Gastrocnemius medialis (tissue), 4 donors: ENCODE data around the gene ARHGAP27. TPM values are rescaled to one million over a fixed set of nuclear protein-coding genes. Genes with fewer than 3 reads are reported as not detected.
A peak's percentile ranks its signal among the peaks of the same experiment; 100 is the strongest.

ENCODE experiments used
- ATAC-seq, 2 donors: fragments of 150-250 bp; one replicate each; pipeline ENCODE4 v1.9.1; 2016
- DNase-seq, 2 donors: peaks; one replicate each; pipeline ENCODE4 v3.0.0-alpha.2; 2019
- H3K27ac ChIP-seq, 4 donors: fragments of 200-600 bp; sonication (generic); 1 replicate in 1 of 4; 2 replicates in 3 of 4; pipeline ENCODE4 v1.5.1; 2016 to 2018; ENCODE audit warnings: mild to moderate bottlenecking in 2 of 4, moderate library complexity in 1 of 4
- H3K27me3 ChIP-seq, 3 donors: fragments of 200-600 bp; sonication (generic) in 2 of 3; 1 replicate in 1 of 3; 2 replicates in 2 of 3; pipeline versions ENCODE4 v1.5.1 to v1.6.0; 2016 to 2019; ENCODE audit warnings: mild to moderate bottlenecking in 1 of 3, moderate library complexity in 1 of 3
- H3K36me3 ChIP-seq, 2 donors: fragments of 200-600 bp; sonication (generic) in 1 of 2; one replicate each; pipeline ENCODE4 v1.5.1; 2017 to 2018
- H3K4me1 ChIP-seq, 2 donors: fragments of 200-600 bp; sonication (generic) in 1 of 2; one replicate each; pipeline ENCODE4 v1.5.1; 2016 to 2017; ENCODE audit warnings: mild to moderate bottlenecking in 2 of 2
- H3K4me3 ChIP-seq, 4 donors: fragments of 200-600 bp; sonication (generic) in 3 of 4; 1 replicate in 1 of 4; 2 replicates in 3 of 4; pipeline ENCODE4 v1.5.1; 2016 to 2019; ENCODE audit warnings: mild to moderate bottlenecking in 2 of 4
- H3K9me3 ChIP-seq, 3 donors: fragments of 200-600 bp; sonication (generic) in 2 of 3; 1 replicate in 1 of 3; 2 replicates in 2 of 3; pipeline ENCODE4 v1.5.1; 2016 to 2019
- POLR2A ChIP-seq, 2 donors: fragments of 450-650 bp; IDR thresholded peaks; one replicate each; pipeline ENCODE4 v1.6.1; 2017; ENCODE audit warnings: antibody characterized with exemption in 2 of 2, mild to moderate bottlenecking in 2 of 2, moderate library complexity in 2 of 2
- in situ Hi-C, 4 donors: fragments of 200-750 bp; cut with MboI; loops; one replicate each; pipeline versions ENCODE4 v1.15.0 to v1.8.0; 2017; ENCODE audit warnings: low sequenced_read_pairs in 4 of 4
- intact Hi-C: fragments of 100-400 bp; cut with DNase I; formaldehyde crosslinking; loops from one replicate; pipeline ENCODE4 v1.15.1; 2023; ENCODE audit warnings: low total_unique reads
- total RNA-seq, 4 donors: library from RNA; depleted of rRNA; stranded (reverse); fragments of >200 nt; gene quantifications; one replicate each; pipeline versions ENCODE4 v1.1.0 to v1.2.3, GENCODE V29; 2016
- TF ChIP-seq, protein P1 (sequence below), 5 experiments: fragments of 450-650 bp in 3 of 5; fragments of 200-600 bp in 2 of 5; sonication (generic) in 2 of 5; IDR thresholded peaks in 4 of 5; conservative IDR thresholded peaks in 1 of 5; 1 replicate in 4 of 5; 2 replicates in 1 of 5; pipeline ENCODE4 v1.5.1; 2016 to 2019; ENCODE audit warnings: antibody characterized with exemption in 5 of 5, mild to moderate bottlenecking in 3 of 5, moderate library complexity in 3 of 5

ARHGAP27 gene
- total RNA-seq, 4 donors from 2014 or later: 4.2 to 6.0 (median 5.1) TPM

GRCh38 chr17:45406107-45406506, 26.6 kb downstream of the ARHGAP27 start:
- Histone ChIP-seq H3K36me3 (peaks cover 0 to 3% of the 10 kb centered on the region in 2 donors), H3K9me3 (no peaks in the 10 kb centered on the region), H3K27ac (no peak overlapping the region), H3K4me1 (peaks cover 0 to under 1% of the 10 kb centered on the region in 2 donors), H3K4me3 (no peak overlapping the region), H3K27me3 (peaks cover 0 to 9% (median 3%) of the 10 kb centered on the region in 3 donors)
- TF ChIP-seq, protein P1, sequence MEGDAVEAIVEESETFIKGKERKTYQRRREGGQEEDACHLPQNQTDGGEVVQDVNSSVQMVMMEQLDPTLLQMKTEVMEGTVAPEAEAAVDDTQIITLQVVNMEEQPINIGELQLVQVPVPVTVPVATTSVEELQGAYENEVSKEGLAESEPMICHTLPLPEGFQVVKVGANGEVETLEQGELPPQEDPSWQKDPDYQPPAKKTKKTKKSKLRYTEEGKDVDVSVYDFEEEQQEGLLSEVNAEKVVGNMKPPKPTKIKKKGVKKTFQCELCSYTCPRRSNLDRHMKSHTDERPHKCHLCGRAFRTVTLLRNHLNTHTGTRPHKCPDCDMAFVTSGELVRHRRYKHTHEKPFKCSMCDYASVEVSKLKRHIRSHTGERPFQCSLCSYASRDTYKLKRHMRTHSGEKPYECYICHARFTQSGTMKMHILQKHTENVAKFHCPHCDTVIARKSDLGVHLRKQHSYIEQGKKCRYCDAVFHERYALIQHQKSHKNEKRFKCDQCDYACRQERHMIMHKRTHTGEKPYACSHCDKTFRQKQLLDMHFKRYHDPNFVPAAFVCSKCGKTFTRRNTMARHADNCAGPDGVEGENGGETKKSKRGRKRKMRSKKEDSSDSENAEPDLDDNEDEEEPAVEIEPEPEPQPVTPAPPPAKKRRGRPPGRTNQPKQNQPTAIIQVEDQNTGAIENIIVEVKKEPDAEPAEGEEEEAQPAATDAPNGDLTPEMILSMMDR (IDR thresholded peaks at IDR 0.05 in 4 of 5, conservative IDR thresholded peaks at IDR 0.05 in 1 of 5): no peak
- no peak for TF ChIP-seq POLR2A (IDR thresholded peaks at IDR 0.05)
- DNase-seq (no peak), ATAC-seq (no peak)
- intact Hi-C loops (no loop called here), in situ Hi-C loops (loop anchor here in 1 of 4 donors (25.0 kb wide), 1 partner anchor 181 kb away; no protein-coding TSS in a partner anchor)

DNA sequence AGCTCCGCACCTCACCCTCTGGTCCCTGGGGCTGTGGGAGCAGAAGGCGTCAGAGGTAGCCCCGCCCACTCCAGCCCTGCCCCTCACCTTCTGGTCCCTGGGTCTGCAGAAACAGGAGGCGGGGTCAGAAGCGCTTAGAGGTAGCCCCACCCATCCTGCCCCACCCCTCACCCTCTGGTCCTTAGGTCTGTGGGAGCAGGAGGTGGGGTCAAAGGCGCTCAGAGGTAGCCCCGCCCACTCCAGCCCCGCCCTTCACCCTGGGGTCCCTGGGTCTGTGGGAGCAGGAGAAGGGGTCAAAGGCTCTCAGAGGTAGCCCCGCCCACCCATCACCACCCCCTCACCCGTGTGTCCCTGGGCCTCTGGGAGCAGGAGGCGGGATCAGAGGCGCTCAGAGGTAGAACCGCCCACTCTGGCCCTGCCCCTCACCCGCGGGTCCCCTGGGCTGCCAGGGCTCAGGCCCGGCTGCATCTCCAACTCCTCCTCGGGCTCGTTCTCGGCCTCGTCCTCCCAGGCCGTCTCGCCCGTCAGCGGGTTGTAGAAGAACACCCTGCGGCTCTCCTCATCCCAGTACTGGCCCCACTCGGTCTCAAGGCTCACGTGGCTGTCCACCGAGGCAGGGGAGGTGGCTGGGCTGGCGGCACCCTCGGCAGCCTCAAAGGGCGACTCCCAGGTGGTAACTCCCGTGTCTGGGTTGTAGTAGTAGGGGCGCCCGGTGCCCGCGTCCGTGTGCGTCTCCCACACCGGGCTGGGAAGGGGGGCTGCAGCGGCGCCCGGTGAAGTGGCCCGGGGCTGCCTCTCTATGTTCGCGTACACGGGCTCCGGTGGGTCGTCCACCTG, 27.2 kb downstream of the ARHGAP27 start:
- in situ Hi-C loops: loop anchor here in 1 of 4 donors (25.0 kb wide), 1 partner anchor 182 kb away; no protein-coding TSS in a partner anchor
- TF ChIP-seq POLR2A (IDR thresholded peaks at IDR 0.05): no peak
- no peak for DNase-seq
- Histone ChIP-seq H3K27me3 (peaks cover 0 to 9% (median 3%) of the 10 kb centered on the region in 3 donors), H3K27ac (no peak overlapping the region), H3K4me1 (no peaks in the 10 kb centered on the region), H3K4me3 (peak overlapping the region in 2 of 4 donors; percentile 33 to 40), H3K9me3 (no peaks in the 10 kb centered on the region), H3K36me3 (peaks cover 0 to 3% of the 10 kb centered on the region in 2 donors)
- ATAC-seq: no peak
- intact Hi-C loops: no loop called here

DNA sequence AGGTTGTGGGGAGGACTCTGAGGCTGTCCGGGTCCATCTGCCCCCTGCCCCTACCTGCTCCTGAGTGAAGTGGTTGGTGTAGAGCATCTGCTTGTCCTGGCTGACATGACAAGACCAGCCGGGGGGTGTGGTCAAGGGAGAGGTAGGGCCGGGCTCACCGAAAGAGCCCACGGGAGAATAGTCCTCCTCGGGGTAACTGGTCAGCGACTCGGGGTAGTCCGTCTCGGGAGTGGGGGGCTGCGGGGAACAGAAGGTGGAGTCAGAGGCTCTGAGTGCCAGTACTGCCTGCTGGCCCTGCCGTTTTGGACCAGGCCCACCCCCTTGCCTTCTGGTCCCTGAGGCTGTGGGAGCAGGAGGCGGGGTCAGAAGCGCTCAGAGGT, 27.8 kb downstream of the ARHGAP27 start:
- ATAC-seq: no peak
- DNase-seq: no peak
- Histone ChIP-seq H3K36me3 (peaks cover 0 to 3% of the 10 kb centered on the region in 2 donors), H3K9me3 (no peaks in the 10 kb centered on the region), H3K27me3 (peaks cover 0 to 9% (median 3%) of the 10 kb centered on the region in 3 donors), H3K27ac (no peak overlapping the region), H3K4me1 (no peaks in the 10 kb centered on the region), H3K4me3 (no peak overlapping the region)
- in situ Hi-C loops: loop anchor here in 1 of 4 donors (25.0 kb wide), 1 partner anchor 182 kb away; no protein-coding TSS in a partner anchor
- no peak for TF ChIP-seq POLR2A (IDR thresholded peaks at IDR 0.05)
- TF ChIP-seq, protein P1 (IDR thresholded peaks at IDR 0.05 in 4 of 5, conservative IDR thresholded peaks at IDR 0.05 in 1 of 5): no peak
- intact Hi-C loops: no loop called here

- Histone ChIP-seq H3K9me3 (no peaks in the 10 kb centered on the region), H3K36me3 (peaks cover 0 to 3% of the 10 kb centered on the region in 2 donors), H3K4me1 (no peaks in the 10 kb centered on the region), H3K27me3 (peaks cover 0 to 9% (median 3%) of the 10 kb centered on the region in 3 donors), H3K4me3 (no peak overlapping the region), H3K27ac (no peak overlapping the region)
- no peak for ATAC-seq
- no peak for DNase-seq
- TF ChIP-seq, protein P1 (IDR thresholded peaks at IDR 0.05 in 4 of 5, conservative IDR thresholded peaks at IDR 0.05 in 1 of 5): no peak
- TF ChIP-seq POLR2A (IDR thresholded peaks at IDR 0.05): no peak
- intact Hi-C loops (no loop called here), in situ Hi-C loops (loop anchor here in 1 of 4 donors (25.0 kb wide), 1 partner anchor 183 kb away; no protein-coding TSS in a partner anchor)
Measured at GRCh38 chr17:45403906-45404490, 28.7 kb downstream of the ARHGAP27 start.

DNA sequence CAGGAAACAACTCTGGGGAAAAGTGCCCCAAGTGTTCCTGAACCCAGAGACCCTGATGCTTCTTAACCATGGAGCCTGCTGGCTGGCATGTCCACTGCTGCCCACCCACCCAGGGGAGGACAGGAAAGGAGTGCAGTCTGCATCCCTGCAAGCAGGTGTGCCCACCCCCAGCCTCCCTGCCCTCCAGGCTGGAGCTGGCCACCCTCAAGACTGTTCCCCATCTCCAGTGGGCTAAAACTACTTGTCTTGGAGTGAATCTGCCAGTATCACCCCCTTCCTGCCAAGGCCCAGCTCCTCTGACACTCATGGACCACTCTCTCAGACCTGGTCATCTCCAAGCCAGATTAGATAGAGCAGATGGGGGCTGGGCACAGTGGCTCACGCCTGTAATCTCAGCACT, 29.8 kb downstream of the ARHGAP27 start:
- Histone ChIP-seq H3K27me3 (peaks cover 0 to 9% (median 3%) of the 10 kb centered on the region in 3 donors), H3K4me1 (no peaks in the 10 kb centered on the region), H3K4me3 (no peak overlapping the region), H3K36me3 (peaks cover 0 to 3% of the 10 kb centered on the region in 2 donors), H3K27ac (no peak overlapping the region), H3K9me3 (no peaks in the 10 kb centered on the region)
- intact Hi-C loops (no loop called here), in situ Hi-C loops (loop anchor here in 1 of 4 donors (25.0 kb wide), 1 partner anchor 184 kb away; no protein-coding TSS in a partner anchor)
- TF ChIP-seq, protein P1 (IDR thresholded peaks at IDR 0.05 in 4 of 5, conservative IDR thresholded peaks at IDR 0.05 in 1 of 5): no peak
- TF ChIP-seq POLR2A (IDR thresholded peaks at IDR 0.05): no peak
- ATAC-seq (no peak), DNase-seq (no peak)
